ENCODE measurements around the gene RYR2.
"Not testable (repeated sequence)": the region's sequence is repeated elsewhere in the genome, so short reads cannot be mapped to it uniquely, and the experiment has no call there.

Gene RYR2

GRCh38 chr1:237817277-237817676 lies 775.3 kb downstream of the RYR2 start:
- Histone ChIP-seq H3K4me1 (ENCODE audit: insufficient read depth, low read length, severe bottlenecking) (no peaks in the 10 kb centered on the region), H2AFZ (ENCODE audit: low read length) (no peak overlapping the region), H4K20me1 (ENCODE audit: insufficient read depth, low read length) (no peaks in the 10 kb centered on the region), H3K9me3 (ENCODE audit: low read length) (no peaks in the 10 kb centered on the region), H3K4me2 (ENCODE audit: low read length) (no peak overlapping the region), H3K9ac (ENCODE audit: low read length) (no peak overlapping the region), H3K4me3 (ENCODE audit: low read depth, low read length, poor library complexity, severe bottlenecking) (no peak overlapping the region), H3K79me2 (ENCODE audit: insufficient read depth, low read length) (no peaks in the 10 kb centered on the region), H3F3A (ENCODE audit: insufficient read depth, low read length) (no peaks in the 10 kb centered on the region), H3K27me3 (ENCODE audit: insufficient read depth, low read length) (no peaks in the 10 kb centered on the region), H3K9me2 (ENCODE audit: low read depth, low read length) (no peaks in the 10 kb centered on the region), H3K36me3 (ENCODE audit: insufficient read depth, low read length) (no peaks in the 10 kb centered on the region), H3K27ac (ENCODE audit: low read depth, low read length, poor library complexity, severe bottlenecking) (no peak overlapping the region)
- TF ChIP-seq, protein P1, sequence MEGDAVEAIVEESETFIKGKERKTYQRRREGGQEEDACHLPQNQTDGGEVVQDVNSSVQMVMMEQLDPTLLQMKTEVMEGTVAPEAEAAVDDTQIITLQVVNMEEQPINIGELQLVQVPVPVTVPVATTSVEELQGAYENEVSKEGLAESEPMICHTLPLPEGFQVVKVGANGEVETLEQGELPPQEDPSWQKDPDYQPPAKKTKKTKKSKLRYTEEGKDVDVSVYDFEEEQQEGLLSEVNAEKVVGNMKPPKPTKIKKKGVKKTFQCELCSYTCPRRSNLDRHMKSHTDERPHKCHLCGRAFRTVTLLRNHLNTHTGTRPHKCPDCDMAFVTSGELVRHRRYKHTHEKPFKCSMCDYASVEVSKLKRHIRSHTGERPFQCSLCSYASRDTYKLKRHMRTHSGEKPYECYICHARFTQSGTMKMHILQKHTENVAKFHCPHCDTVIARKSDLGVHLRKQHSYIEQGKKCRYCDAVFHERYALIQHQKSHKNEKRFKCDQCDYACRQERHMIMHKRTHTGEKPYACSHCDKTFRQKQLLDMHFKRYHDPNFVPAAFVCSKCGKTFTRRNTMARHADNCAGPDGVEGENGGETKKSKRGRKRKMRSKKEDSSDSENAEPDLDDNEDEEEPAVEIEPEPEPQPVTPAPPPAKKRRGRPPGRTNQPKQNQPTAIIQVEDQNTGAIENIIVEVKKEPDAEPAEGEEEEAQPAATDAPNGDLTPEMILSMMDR (IDR thresholded peaks at IDR 0.05; ENCODE audit: low read length): no peak
- TF ChIP-seq EZH2 (IDR thresholded peaks at IDR 0.05; ENCODE audit: borderline replicate concordance, low read length): no peak

DNA sequence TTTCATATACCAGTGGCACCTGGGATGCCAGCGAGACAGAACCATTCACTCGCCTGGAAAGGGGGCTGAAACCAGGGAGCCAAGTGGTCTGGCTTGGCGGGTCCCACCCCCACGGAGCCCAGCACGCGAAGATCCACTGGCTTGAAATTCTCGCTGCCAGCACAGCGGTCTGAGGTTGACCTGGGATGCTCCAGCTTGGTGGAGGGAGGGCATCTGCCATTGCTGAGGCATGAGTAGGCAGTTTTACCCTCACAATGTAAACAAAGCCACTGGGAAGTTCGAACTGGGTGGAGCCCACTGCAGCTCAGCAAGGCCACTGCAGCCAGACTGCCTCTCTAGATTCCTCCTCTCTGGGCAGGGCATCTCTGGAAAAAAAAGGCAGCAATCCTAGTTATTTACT lies 778.6 kb downstream of the RYR2 start:
- H3K36me3 ChIP-seq (ENCODE audit: insufficient read depth, low read length); H3K27ac ChIP-seq (ENCODE audit: low read depth, low read length, poor library complexity, severe bottlenecking); H3K79me2 ChIP-seq (ENCODE audit: insufficient read depth, low read length); H4K20me1 ChIP-seq (ENCODE audit: insufficient read depth, low read length); H3K4me3 ChIP-seq (ENCODE audit: low read depth, low read length, poor library complexity, severe bottlenecking); H3K4me2 ChIP-seq (ENCODE audit: low read length); H3K9ac ChIP-seq (ENCODE audit: low read length); H3K9me2 ChIP-seq (ENCODE audit: low read depth, low read length); H3F3A ChIP-seq (ENCODE audit: insufficient read depth, low read length); H3K27me3 ChIP-seq (ENCODE audit: insufficient read depth, low read length); H3K4me1 ChIP-seq (ENCODE audit: insufficient read depth, low read length, severe bottlenecking); H2AFZ ChIP-seq (ENCODE audit: low read length); H3K9me3 ChIP-seq (ENCODE audit: low read length): not testable (repeated sequence)

DNA sequence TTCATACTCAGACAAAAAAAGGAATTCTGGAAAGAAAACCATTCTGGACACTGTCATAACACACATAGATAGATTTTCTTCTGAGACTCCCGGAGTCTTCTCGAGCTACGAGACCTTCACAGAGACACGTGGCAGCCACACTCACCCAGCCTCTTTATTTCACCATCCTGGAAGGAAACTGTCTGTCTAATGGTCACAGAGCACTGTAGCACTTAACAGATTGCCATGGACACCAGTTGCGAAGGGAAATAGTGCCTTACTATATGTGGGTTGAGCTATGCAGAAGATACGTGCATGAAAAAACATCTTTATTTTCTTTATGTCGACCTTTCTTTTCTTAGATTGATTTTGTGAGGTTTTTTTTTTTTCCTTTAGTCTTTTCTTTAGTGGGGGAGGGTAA lies 790.9 kb downstream of the RYR2 start:
- no peak overlapping the region for H3K4me3 ChIP-seq (ENCODE audit: low read depth, low read length, poor library complexity, severe bottlenecking)
- no peak for TF ChIP-seq EZH2 (IDR thresholded peaks at IDR 0.05; ENCODE audit: borderline replicate concordance, low read length)
- TF ChIP-seq, protein P1 (IDR thresholded peaks at IDR 0.05; ENCODE audit: low read length): no peak
- no peaks in the 10 kb centered on the region for H3K9me2 ChIP-seq (ENCODE audit: low read depth, low read length)
- no peaks in the 10 kb centered on the region for H3K27me3 ChIP-seq (ENCODE audit: insufficient read depth, low read length)
- H3K36me3 ChIP-seq (ENCODE audit: insufficient read depth, low read length): no peaks in the 10 kb centered on the region
- no peaks in the 10 kb centered on the region for H3K4me1 ChIP-seq (ENCODE audit: insufficient read depth, low read length, severe bottlenecking)
- H3K9ac ChIP-seq (ENCODE audit: low read length): no peak overlapping the region
- H3K4me2 ChIP-seq (ENCODE audit: low read length): no peak overlapping the region
- no peak overlapping the region for H2AFZ ChIP-seq (ENCODE audit: low read length)
- H4K20me1 ChIP-seq (ENCODE audit: insufficient read depth, low read length): no peaks in the 10 kb centered on the region
- H3K9me3 ChIP-seq (ENCODE audit: low read length): no peaks in the 10 kb centered on the region
- no peaks in the 10 kb centered on the region for H3F3A ChIP-seq (ENCODE audit: insufficient read depth, low read length)
- no peak overlapping the region for H3K27ac ChIP-seq (ENCODE audit: low read depth, low read length, poor library complexity, severe bottlenecking)
- no peaks in the 10 kb centered on the region for H3K79me2 ChIP-seq (ENCODE audit: insufficient read depth, low read length)

GRCh38 chr1:237834048-237834447 lies 792.1 kb downstream of the RYR2 start:
- Histone ChIP-seq H3K36me3 (ENCODE audit: insufficient read depth, low read length) (no peaks in the 10 kb centered on the region), H3K9ac (ENCODE audit: low read length) (no peak overlapping the region), H3K9me2 (ENCODE audit: low read depth, low read length) (no peaks in the 10 kb centered on the region), H3K27ac (ENCODE audit: low read depth, low read length, poor library complexity, severe bottlenecking) (no peak overlapping the region), H4K20me1 (ENCODE audit: insufficient read depth, low read length) (no peaks in the 10 kb centered on the region), H2AFZ (ENCODE audit: low read length) (no peak overlapping the region), H3K27me3 (ENCODE audit: insufficient read depth, low read length) (no peaks in the 10 kb centered on the region), H3K4me3 (ENCODE audit: low read depth, low read length, poor library complexity, severe bottlenecking) (no peak overlapping the region), H3K9me3 (ENCODE audit: low read length) (no peaks in the 10 kb centered on the region), H3K79me2 (ENCODE audit: insufficient read depth, low read length) (no peaks in the 10 kb centered on the region), H3K4me2 (ENCODE audit: low read length) (no peak overlapping the region), H3K4me1 (ENCODE audit: insufficient read depth, low read length, severe bottlenecking) (no peaks in the 10 kb centered on the region), H3F3A (ENCODE audit: insufficient read depth, low read length) (no peaks in the 10 kb centered on the region)
- no peak for TF ChIP-seq EZH2 (IDR thresholded peaks at IDR 0.05; ENCODE audit: borderline replicate concordance, low read length)
- TF ChIP-seq, protein P1 (IDR thresholded peaks at IDR 0.05; ENCODE audit: low read length): no peak
